H54 (cell line): ENCODE results near the gene AMPH.

Experiments
- DNase-seq: peaks from one replicate; pipeline ENCODE4 v3.0.0; 2011; ENCODE audit warnings: low spot score, mixed read lengths; ENCODE audit not compliant: insufficient read length
- FAIRE-seq: peaks from 3 replicates; lab custom pipeline; 2011; peaks lifted over from hg19 to GRCh38; lab: Jason Lieb, UNC
- POLR2A ChIP-seq: IDR thresholded peaks from 2 replicates; pipeline ENCODE4 v1.6.1; 2011; ENCODE audit warnings: low read depth, mild to moderate bottlenecking, low read length

AMPH gene

DNA sequence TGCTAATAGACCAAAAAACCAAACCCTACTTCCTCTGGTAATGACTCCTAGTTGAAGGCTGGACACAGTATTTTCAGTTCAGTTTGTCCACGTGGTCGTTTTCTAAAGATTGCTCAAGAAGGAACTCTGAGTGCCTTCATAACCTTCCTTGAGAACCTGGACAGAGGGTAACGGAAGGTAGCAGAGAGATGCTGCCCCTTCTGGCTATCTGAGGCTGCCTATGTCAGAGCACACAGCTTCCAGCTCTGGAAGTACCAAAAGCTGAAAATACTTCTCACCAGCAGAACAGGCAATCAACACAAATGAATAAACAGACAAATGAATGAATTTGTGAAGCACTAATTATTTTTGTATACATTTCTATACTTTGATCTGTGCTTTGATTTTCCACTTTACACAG is 85.2 kb downstream of the AMPH start:
- TF ChIP-seq POLR2A, result no peak
- no peak for FAIRE-seq
- no peak for DNase-seq

DNA sequence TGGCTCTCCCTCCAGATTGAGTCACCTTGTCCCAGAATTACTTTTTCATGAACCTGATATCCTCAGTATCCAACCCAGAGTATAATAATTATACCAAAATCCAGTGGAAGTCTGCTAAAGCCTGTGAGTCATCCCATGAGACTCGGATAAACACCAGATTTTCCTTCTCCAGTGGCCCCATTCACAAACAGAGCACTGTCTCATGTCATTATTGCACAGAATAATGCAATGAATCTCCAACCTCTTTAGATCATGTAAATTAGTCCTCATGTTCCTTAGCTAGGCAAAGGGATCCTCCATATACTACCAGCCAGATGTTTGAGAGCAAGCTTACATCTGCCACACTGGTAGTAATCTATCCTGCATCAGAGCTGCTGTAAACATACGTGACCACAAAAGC is 89.0 kb downstream of the AMPH start:
- TF ChIP-seq POLR2A, result no peak
- DNase-seq, result no peak
- FAIRE-seq, result no peak

DNA sequence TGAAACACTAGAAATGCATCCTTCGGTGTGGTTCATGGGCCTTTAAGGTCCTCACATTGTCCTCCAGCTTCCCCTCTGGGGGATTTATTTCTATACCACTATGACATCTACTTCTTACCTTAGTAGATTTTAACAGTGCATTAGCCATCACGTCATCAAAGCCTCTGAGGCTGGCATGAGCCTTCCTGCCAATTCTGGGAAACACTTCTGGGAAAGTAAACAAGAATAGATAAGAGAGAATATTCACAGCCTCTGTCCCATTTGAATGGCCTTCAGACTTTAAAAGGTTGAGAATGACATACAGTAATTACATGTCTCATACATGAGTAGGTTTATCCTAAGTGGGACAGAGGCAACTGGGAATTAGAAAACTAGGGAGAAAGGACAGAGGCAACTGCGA is 89.7 kb downstream of the AMPH start:
- no peak for DNase-seq
- no peak for TF ChIP-seq POLR2A
- no peak for FAIRE-seq

DNA sequence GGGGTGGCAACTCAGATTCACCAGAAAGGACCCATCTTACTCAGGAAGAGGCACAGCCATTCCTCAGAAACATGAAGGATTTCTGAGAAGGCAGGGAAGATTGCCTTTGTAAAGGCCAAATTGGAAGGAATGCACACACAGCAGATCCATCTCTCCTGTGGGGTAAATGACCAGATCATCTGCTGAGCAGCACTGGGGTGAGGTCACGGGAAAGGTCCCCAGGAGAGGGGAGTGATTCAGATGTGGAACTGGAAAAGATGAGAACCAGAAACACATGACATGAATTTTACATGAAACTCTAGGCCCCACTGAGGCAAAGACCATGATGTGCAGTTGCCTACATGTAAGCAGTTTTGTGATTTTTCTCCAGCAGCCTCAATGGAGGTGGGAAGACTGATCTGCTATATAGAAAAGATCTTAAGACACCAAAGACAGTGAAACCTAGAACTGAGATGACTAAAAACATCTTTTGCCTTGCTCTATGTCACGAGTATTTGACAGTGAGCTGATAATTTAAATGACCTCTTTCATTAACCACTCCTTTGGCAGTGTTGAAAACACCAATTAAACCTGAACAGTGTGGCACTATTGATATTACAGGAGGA is 91.6 kb downstream of the AMPH start:
- TF ChIP-seq POLR2A, result no peak
- no peak for FAIRE-seq
- DNase-seq, result no peak

DNA sequence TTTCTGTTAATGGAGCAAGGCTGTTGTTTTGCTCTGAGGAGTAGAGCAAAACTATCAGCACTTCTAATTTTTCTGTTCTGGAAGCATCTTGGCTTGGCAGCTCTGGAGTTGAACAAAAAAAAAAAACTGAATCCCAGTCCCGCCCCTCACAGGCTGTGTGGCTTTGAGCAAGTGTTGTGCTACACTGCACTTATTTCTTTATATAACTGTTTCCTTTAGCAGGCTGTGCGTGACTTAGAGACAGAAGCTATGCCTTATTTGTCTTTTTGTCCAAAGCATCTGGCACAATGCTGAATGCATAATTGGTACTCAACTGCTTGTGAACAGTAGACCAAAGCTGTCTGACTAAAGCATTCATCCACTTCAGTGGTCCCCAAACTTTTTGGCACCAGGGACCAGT is 96.1 kb downstream of the AMPH start:
- no peak for DNase-seq
- FAIRE-seq, result no peak
- TF ChIP-seq POLR2A, result no peak

DNA sequence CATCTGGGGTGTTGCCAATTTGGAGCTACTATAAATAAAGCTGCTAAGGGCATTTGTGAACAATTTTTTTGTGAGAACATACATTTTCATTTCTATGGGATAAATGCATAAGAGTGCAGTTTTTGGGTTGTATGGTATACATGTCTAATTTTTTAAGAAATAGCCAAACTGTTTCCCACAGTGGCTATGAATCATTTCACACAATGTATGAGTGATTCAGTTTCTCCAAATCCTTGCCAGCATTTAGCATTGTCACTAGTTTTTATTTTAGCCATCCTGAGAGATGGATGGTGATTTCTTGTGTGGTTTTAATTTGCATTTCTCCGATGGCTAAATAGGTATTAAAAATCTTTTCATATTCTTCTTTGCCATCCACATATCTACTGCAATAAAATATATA is 105.3 kb downstream of the AMPH start:
- no peak for FAIRE-seq

DNA sequence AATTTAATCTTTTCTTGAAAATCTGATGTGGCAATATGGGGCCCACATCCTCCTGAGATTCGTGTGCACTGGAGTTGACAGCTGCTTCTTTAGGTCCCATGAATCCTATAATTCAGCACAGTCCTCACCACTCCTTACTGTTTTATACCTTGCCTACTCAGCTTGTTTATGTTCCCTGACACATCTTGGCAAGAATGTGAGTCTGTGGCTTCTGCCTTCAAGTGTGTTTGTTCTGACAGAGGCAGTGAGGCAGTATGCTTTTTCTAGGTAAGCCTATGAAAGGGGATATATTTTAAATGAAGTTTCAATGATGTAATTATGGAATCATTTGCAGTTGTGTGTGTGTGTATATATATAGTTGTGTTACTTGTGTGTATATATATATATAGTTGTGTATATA is 106.4 kb downstream of the AMPH start:
- FAIRE-seq, result no peak
- no peak for DNase-seq
- TF ChIP-seq POLR2A, result no peak

More for the DNA sequence above, 105.3 kb downstream of the AMPH start:
- DNase-seq, result no peak
- TF ChIP-seq POLR2A, result no peak

DNA sequence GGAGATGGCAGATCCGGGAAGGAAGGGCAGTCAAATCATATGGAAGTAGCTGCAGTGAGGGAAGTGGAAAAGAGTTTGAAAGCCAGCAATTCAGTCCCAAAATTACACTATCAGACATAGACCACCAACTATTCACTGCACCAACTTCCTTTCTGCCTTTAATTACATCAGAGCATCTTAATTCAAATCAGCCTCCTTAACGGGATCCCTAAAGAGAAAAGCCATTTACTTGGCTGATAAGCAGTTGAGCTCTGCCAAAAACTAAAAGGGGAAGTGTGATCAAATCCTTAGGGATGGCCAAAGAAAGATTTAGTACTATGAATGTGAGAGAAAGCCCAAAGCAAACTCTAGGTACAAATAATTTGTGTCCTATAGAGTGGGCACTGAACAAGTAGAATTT is 110.4 kb downstream of the AMPH start:
- FAIRE-seq (no peak), DNase-seq (no peak)
- TF ChIP-seq POLR2A, result no peak

DNA sequence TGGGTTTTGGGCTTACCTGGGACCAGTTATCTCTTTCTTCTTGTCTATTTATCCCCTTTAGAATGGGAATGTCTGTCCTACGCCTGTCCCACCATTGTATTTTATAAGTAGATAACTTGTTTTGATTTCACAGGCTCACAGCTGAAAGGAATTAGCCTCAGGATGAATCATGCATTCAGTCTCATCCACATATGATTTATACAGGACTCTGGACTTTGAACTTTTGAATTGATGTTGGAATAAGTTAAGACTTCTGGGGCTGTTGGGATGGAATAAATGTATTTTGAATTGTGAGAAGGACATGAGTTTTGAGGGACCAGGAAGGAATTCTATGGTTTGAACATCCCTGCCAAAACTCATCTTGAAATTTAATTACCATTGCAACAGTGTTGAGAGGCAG is 112.6 kb downstream of the AMPH start:
- no peak for FAIRE-seq
- no peak for TF ChIP-seq POLR2A
- DNase-seq, result no peak

DNA sequence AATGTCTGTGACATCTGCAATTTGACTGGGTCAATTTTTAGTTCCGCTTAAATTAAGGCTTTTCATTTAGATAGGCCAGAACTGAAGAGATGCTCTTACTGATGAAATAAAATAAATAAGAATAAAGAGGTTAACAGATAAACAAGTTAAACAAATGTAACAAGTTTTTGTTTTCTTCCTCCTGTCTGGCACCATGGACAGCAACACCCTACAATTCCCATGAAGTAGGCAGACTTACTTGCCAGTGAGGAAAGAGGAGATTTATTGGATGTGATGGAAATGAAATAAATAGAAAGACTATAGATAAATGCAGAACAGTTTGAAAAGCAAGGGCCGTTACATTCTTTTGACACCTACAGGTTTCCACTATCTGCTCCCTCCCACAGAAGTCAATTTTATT is 118.5 kb downstream of the AMPH start:
- no peak for FAIRE-seq
- no peak for DNase-seq
- TF ChIP-seq POLR2A, result no peak

DNA sequence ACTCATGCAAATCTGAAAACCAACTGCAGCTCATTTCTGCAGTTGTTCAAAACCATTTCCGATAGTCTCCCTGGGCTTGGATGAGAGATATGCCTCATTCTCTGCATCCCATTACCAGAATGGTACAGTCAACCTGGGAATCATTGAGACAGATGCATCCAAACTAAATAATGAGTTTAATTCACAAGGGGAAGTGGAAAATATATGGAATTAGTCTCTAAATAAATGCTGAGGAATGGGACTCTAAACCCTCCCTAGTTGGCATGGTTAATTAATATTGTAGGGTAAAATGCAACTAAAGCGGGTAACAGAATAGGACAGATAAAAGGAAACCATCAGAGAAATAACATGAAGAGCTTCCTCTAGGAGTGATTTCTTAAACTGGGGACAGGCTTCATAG is 118.9 kb downstream of the AMPH start:
- FAIRE-seq (no peak), DNase-seq (no peak)
- TF ChIP-seq POLR2A, result no peak

DNA sequence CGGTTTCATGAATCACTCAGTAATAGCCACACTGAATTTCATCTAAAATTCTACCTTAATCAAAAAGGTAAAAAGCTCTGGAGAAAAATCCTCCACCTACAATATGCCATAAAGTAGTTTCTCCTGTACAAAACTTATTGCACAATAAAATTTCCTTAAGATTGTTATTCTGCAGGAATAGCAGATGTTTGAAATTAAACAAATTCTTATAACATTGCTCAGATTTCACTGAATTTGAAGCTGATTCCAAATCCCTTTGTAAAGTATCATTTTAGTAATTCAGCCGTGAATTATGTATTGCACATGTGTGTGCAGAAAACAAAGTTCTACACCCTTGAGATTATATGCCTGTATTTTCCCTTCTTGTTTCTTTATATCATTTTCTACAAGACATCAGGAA is 123.8 kb downstream of the AMPH start:
- no peak for FAIRE-seq
- no peak for TF ChIP-seq POLR2A
- DNase-seq, result no peak

DNA sequence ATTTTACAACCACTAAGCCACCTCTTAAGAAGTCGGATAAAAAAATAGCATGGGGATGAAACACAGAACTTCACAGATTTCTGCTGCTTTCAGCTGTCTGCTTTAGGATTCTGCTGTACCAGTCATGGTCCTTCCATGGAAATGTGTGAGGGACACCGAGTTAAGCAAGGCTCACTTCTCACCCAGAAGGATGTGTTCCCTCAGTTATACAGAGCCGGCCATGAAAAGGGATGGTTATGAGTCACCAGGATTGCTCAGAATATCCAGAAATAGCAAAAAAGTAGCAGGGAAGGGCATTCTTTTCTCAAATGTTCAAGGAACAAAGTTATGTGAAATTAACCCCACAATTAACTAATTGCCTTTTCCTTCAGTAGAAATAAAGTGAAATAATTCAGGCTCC is 124.4 kb downstream of the AMPH start:
- no peak for DNase-seq

DNA sequence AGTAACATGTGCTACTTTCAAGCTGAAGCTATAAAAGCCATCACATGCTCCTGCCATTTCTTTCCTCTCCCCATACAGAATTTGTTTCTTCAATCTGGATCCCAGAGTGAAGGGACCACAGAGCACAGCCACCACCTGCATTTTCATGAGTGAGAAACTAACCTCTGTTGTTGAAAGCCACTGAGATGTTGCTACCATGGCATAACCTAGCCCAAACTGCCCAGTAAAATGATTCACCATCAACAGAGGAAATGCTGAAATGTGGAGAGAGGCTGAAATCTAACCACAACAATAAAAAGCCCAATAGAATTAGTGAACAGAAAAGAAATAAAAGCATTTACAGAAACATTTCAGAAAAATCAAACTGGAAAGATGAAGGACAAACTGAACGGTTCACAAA is 125.2 kb downstream of the AMPH start:
- no peak for DNase-seq
- TF ChIP-seq POLR2A, result no peak
- FAIRE-seq, result no peak

More for the DNA sequence above, 124.4 kb downstream of the AMPH start:
- no peak for FAIRE-seq
- no peak for TF ChIP-seq POLR2A

DNA sequence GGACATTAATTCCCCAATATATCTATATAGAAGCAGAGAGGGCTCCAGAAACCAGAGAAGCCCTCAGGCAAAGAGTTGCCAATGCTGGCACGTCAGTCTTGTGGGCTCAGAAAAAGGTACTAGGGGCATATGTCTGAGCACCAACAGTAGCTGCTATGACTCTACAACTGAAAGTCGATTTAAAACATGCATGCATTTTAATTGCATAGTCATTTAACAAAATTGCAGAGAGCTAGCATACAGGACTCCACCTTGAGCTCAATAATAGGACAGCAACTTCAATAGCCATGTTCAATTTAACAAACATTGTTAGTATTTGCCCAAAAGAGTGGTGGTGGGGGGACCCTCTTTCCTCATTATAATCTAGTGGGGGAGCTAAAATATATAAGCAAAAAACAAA is 126.5 kb downstream of the AMPH start:
- DNase-seq (no peak), FAIRE-seq (no peak)
- TF ChIP-seq POLR2A, result no peak

DNA sequence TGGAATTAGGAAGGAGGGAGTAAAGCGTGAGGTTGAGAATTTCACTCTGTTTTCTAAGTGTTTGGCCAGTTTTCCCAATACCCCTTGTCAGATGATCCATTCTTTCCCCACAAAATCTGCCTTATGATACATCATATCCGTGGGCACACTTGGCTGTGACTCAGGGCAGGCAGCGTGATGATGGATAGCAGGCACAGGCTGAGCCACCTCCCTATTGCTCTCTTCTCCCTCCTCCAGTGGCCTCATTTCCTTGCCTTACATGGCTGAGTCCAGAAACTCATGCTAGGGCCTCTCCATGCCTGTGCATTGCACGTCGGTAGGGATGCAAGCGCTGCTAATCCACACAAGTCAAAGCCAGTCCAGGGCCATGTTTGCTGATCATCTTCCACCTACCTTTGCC is 128.3 kb downstream of the AMPH start:
- TF ChIP-seq POLR2A, result no peak
- FAIRE-seq (no peak), DNase-seq (no peak)
